ACC112 (cell line): ENCODE measurements around the gene SLC39A1.
"Not testable (repeated sequence)": the region's sequence is repeated elsewhere in the genome, so short reads cannot be mapped to it uniquely, and the experiment has no call there.

Experiments
- H2AFZ ChIP-seq: fragments of 200-600 bp; sonication (generic); one replicate; pipeline ENCODE4 v1.6.0; 2017; ENCODE audit warnings: antibody characterized with exemption, low read length; ENCODE audit not compliant: unreplicated experiment
- H3K27ac ChIP-seq: fragments of 200-600 bp; sonication (generic); 2 replicates; pipeline ENCODE4 v1.5.1; 2014; ENCODE audit warnings: low read depth, mild to moderate bottlenecking, antibody characterized with exemption, low read length, moderate library complexity
- H3K27me3 ChIP-seq: fragments of 200-600 bp; sonication (generic); 2 replicates; pipeline ENCODE4 v1.6.1; 2014; ENCODE audit warnings: mild to moderate bottlenecking, antibody characterized with exemption, low read length, moderate library complexity, mixed read lengths; ENCODE audit not compliant: insufficient read depth
- H3K36me3 ChIP-seq: fragments of 200-600 bp; sonication (generic); 2 replicates; pipeline ENCODE4 v1.6.1; 2016; ENCODE audit warnings: mild to moderate bottlenecking, antibody characterized with exemption, low read length, moderate library complexity, mixed read lengths; ENCODE audit not compliant: insufficient read depth
- H3K4me1 ChIP-seq: fragments of 200-600 bp; sonication (generic); one replicate; pipeline ENCODE4 v1.6.1; 2016; ENCODE audit warnings: low read length, mixed read lengths; ENCODE audit not compliant: insufficient read depth, unreplicated experiment, control insufficient read depth
- H3K4me3 ChIP-seq: fragments of 200-600 bp; sonication (generic); 2 replicates; pipeline ENCODE4 v1.5.1; 2014; ENCODE audit warnings: mild to moderate bottlenecking, low read depth, low read length
- H3K79me2 ChIP-seq: fragments of 200-600 bp; sonication (generic); one replicate; pipeline ENCODE4 v1.6.0; 2016; ENCODE audit warnings: low read length; ENCODE audit not compliant: control insufficient read depth, unreplicated experiment, insufficient read depth

Gene SLC39A1

DNA sequence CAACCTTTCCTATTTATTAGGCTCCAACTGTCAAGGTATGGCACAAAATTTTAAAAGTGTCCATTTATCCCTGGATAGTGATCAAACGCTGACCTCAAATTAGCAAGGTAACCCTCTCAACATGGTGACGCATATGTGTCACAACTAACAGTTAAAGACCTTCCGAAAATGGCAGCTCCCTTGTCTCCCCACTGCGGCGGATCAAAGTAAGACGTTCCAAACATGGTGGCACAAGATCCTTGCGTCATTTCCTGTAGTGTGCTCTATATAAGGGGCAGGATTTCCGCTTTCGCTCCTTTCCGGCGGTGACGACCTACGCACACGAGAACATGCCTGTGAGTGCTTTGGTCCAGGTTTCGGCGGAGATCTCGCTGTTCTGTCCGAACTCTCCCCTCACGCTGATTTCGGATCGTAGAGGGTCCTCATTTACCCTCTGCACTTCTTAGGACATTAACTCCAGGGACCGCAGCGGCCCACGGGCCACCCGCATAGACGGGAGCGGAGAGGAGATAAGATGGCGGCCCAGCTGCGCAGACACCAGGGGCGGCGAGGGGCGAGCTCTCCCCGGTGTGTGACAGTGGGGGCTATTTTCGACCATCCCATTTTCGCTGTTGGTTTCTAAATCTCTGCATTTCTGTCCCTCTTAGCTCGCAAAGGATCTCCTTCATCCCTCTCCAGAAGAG lies 27.3 kb upstream of the SLC39A1 start, which contains the start of gene RPS27:
RPS27 (plus strand) TSS at position 295 of the 683 bp plus-strand sequence; CDS start at position 330, 35 bp downstream.
- Histone ChIP-seq H3K27ac (peak within 1 kb of the TSS; percentile 79), H3K4me1 (peaks cover 20% of the 10 kb centered on the region), H2AFZ (peak within 1 kb of the TSS; percentile 58), H3K36me3 (peaks cover 27% of the 10 kb centered on the region), H3K79me2 (peaks cover 26% of the 10 kb centered on the region), H3K4me3 (peak within 1 kb of the TSS; percentile 98), H3K27me3 (no peaks in the 10 kb centered on the region)

DNA sequence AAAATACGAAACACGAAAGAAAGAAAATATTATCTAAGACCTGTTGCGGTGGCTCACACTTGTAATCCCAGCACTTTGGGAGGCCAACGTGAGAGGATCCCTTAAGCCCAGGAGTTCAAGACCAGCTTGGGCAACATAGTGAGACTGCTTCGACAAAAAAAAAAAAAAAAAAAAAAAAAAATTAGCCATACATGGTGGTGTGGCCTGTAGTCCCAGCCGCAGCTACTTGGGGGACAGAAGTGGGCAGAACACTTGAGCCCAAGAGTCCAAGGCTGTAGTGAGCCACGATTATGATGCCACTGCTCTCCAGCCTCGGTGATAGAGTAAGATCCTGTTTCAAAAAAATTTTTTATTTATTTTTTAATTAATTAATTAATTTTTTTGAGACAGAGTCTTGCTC lies 24.3 kb upstream of the SLC39A1 start:
- H2AFZ ChIP-seq, result no peak overlapping the region
- peaks cover 51% of the 10 kb centered on the region for H3K79me2 ChIP-seq
- peaks cover 21% of the 10 kb centered on the region for H3K4me1 ChIP-seq
- no peaks in the 10 kb centered on the region for H3K27me3 ChIP-seq
- no peak overlapping the region for H3K4me3 ChIP-seq
- peak overlapping the region; percentile 85; the same call in 1 of the 2 replicates for H3K27ac ChIP-seq
- peaks cover 25% of the 10 kb centered on the region for H3K36me3 ChIP-seq

DNA sequence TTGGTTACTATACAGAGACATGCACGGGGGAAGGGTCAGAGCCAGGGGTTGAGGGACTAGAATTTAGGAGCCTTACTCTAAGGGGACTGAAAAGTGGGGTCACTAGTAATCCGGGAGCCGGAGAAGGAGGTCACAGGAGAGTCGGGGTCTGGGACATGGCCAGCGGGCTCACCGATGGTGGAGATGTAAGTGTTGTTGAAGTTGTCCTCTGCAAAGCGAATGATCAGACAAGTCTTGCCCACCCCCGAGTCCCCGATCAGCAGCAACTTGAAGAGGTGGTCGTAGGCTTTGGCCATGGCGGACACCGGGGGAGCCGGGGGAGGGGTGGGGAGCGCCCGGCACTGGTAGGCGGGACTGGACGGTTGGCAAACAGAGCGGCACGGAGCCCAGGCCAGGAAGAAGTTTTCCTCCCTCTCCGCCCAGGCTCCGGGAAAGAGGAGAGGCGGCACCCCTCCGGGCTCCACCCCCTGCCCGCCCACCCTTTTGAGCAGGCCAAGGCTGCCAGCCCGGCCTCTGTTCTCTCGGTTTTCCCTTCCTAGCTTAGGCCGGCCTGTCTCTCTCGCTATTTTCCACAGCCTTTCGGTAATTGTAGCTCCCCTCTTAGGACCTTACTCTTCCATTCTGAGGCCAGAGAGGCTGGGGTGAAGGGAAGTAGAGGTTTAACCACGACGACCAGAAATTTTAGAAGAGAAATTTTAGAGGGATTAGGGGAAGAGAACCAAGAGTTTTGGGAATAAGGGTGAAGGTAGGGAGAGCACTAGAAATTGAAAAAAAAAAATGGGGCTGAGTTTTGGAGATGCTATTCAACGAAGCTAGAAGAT lies 22.8 kb upstream of the SLC39A1 start, which contains the start of gene RAB13:
RAB13 (minus strand) TSS at position 399 of the 821 bp plus-strand sequence; CDS start at position 296, 103 bp downstream.
- peak within 1 kb of the TSS; percentile 99 for H2AFZ ChIP-seq
- peaks cover 12% of the 10 kb centered on the region for H3K4me1 ChIP-seq

DNA sequence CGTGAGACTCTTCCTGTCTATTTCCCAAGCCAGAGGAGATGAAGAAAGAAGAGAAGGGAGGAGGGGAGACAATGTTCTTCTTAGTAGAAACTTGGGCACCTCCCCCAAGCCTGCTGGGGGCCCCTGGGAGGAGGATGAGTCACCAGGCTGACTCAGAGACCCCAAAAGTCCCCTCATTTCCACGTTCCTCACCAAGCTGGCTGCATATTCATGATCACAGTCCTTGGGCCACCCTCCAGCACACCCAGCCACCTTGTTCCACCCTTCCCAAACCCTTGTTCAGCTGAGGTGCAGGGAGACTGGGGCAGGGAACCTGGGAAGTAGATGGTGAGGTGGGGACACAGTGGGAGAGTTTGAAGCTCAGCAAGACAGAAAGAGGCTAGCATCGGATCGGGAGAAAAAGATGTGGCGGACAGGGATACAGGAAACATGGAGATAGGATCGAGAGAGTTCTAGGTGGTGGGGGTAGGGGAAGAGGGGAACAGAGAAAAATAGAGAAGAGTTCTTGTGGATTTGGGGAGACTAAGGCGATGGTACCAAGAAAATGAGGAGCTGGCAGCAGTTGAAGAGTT lies 22.1 kb upstream of the SLC39A1 start:
- no peaks in the 10 kb centered on the region for H3K27me3 ChIP-seq
- H3K36me3 ChIP-seq, result peaks cover 14% of the 10 kb centered on the region
- H3K4me3 ChIP-seq, result peak overlapping the region; percentile 85
- H3K79me2 ChIP-seq, result peaks cover 33% of the 10 kb centered on the region
- H3K27ac ChIP-seq, result peak overlapping the region; percentile 83
- peaks cover 12% of the 10 kb centered on the region for H3K4me1 ChIP-seq
- peak overlapping the region; percentile 70 for H2AFZ ChIP-seq

More for the DNA sequence above, 22.8 kb upstream of the SLC39A1 start, which contains the start of gene RAB13:
- H3K36me3 ChIP-seq, result peaks cover 14% of the 10 kb centered on the region
- no peaks in the 10 kb centered on the region for H3K27me3 ChIP-seq
- H3K27ac ChIP-seq, result peak within 1 kb of the TSS; percentile 85
- peaks cover 38% of the 10 kb centered on the region for H3K79me2 ChIP-seq
- H3K4me3 ChIP-seq, result peak within 1 kb of the TSS; percentile 85

DNA sequence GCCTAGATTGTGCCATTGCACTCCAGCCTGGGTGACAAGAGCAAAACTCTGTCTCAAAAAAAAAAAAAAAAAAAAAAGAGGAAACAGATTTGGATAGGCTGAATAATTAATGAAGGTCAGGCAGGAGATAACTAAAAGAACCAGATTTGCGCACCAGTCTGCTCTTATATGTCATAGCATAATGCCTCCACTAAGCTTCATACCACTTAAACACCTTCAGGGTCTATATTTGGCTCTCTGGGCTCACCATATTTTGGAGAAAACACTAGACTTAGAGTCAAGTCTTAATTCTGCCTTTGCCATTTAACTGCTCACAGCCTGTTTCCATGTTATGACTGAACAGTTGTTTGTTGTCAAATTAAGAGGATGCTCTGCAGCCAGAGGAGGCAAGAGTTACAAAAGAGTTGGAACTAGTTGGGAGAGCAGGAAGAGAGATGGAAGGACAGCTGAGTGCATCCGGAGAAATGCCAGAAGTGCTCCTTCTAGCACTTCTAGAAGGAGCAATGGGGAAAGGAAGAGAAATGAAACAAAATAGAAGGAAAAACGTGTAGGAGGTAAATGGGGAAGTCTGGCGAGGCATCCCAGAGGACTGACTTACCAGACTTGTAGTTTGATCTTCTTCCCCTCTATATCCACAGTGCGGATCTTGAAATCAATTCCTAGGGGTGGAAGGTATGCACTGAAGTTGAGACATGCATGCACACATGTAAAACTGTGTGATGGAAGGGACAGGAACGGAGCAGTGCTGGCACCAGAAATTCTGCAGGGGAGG lies 21.0 kb upstream of the SLC39A1 start:
- peak overlapping the region; percentile 83; the same call in 1 of the 2 replicates for H3K27ac ChIP-seq
- peaks cover 7% of the 10 kb centered on the region for H3K4me1 ChIP-seq
- peaks cover 14% of the 10 kb centered on the region for H3K36me3 ChIP-seq
- H2AFZ ChIP-seq, result no peak overlapping the region
- H3K4me3 ChIP-seq, result peak overlapping the region; percentile 85
- H3K79me2 ChIP-seq, result peaks cover 33% of the 10 kb centered on the region
- H3K27me3 ChIP-seq, result no peaks in the 10 kb centered on the region

DNA sequence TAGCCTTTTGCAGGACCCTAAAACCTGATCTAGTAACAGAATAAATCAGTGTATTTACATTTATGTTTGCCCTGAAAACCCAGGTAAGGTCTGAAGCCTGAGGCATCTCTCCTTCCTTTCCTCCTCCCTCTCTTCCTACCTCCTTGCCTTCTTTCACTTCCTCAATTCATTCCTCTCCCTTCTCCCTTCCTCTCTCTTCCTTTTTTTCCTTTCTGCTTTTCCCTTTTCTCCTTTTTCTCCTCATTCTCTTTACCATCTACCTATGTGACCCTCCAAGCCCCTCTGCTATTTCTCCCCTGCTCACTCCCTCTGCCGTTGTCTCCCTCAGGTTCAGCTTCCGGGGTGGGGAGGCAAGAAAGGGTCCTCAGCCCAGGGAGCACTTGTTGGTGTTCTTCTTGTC lies 18.4 kb upstream of the SLC39A1 start:
- H3K4me3 ChIP-seq, H3K27ac ChIP-seq, H3K27me3 ChIP-seq, H2AFZ ChIP-seq: not testable (repeated sequence)
- H3K79me2 ChIP-seq, result peaks cover 39% of the 10 kb centered on the region
- peaks cover 14% of the 10 kb centered on the region for H3K36me3 ChIP-seq
- peaks cover 12% of the 10 kb centered on the region for H3K4me1 ChIP-seq

DNA sequence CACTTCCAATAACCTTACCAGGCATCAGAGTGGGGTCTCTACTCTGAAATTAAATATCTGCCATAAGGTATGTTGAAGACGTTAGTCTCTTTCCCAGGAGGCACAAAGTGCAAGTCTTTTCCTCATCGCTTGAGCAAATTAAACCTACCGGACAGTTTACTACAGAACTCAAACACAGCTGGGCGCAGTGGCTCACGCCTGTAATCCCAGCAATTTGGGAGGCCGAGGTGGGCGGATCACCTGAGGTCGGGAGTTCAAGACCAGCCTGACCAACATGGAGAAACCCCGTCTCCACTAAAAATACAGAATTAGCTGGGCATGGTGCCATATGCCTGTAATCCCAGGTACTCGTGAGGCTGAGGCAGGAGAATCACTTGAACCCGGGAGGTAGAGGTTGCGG lies 15.8 kb upstream of the SLC39A1 start:
- not testable (repeated sequence) for H3K4me3 ChIP-seq, H3K27ac ChIP-seq, H2AFZ ChIP-seq, H3K27me3 ChIP-seq
- H3K79me2 ChIP-seq, result peaks cover 32% of the 10 kb centered on the region
- peaks cover 15% of the 10 kb centered on the region for H3K4me1 ChIP-seq
- peaks cover 19% of the 10 kb centered on the region for H3K36me3 ChIP-seq

DNA sequence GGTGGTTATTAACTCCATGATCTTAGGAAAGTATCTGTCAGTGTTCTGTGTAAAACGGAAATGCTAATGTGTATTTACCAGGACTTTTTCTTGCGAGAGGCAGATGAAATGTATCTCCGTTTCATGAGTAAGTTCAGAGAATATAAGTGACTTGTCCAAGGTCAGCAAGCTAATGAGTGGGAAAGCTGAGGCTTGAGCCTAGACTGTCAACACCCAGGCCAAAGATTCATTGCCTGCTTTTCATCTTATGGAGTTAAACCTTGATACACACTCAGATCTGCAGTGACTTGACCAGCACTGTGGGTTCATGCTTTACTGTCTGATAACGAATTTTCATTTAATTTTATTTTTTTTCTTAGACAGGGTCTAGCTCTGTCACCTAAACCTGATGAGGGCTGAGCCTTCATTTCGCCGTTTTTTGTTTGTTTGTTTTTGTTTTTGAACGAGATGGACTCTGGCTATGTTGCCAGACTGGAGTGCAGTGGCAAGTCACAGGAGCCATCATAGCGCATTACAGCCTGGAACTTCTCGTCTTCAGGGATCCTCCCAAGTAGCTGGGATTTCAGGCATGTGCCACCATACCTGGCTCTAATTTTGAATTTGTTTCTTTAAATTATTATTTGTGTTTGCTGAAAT lies 15.1 kb upstream of the SLC39A1 start:
- Histone ChIP-seq H3K27me3 (no peaks in the 10 kb centered on the region), H2AFZ (peak overlapping the region; percentile 83), H3K79me2 (peaks cover 25% of the 10 kb centered on the region), H3K36me3 (peaks cover 18% of the 10 kb centered on the region), H3K4me3 (peak overlapping the region; percentile 89), H3K27ac (peak overlapping the region; percentile 15), H3K4me1 (peaks cover 14% of the 10 kb centered on the region)

DNA sequence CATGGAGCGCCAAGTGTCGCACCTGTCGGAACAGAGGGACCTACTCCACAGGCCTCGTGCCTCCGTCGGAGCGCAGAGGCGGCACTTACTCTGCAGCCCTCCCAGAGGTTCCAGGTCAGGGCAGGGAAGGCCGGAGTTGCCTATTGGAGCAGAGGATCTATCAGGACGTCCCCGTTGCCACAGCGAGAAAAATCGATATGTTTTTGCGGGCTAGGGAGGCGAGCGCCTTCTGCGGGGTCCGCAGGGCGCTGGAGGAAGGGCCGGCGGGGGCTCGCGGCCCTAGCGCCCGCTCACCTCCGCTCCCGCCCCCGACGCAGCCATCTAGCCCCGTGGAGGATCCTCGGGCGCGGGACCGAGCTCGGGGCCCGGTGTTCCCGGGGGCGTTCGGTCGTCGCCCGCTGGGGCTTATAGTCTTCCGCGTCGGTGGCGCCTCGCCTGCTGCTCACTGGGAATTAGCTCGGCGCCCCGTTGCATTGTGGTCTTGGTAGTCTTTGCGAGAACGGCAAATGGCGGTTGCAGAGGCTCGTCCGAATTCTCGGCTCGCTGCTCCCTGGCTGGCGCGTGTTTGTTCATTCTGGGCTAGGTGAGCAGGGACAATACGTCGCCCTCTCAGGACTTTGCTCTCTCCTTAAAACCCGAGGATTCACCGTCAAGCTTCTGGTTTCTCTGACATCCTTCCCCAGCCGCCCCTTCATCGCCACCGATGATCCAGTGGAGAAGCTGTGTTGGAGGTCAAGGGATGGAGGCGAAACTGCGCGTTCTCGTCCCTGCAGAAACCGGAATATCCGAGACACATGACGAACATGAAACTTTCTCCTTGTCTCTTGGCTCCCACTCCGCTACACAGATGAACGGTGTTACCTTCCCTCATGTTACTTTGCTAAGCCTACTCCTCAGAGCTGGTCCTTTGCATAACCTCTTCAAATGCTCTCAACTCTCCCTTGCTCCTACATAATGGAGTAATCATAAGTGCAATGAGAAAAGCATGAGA lies 14.2 kb upstream of the SLC39A1 start, which contains the start of gene JTB:
JTB (minus strand) TSS at position 425 of the 991 bp plus-strand sequence; CDS start at position 3, 422 bp downstream.
- Histone ChIP-seq H3K4me1 (peaks cover 14% of the 10 kb centered on the region), H3K4me3 (peak within 1 kb of the TSS; percentile 89), H3K36me3 (peaks cover 15% of the 10 kb centered on the region), H3K79me2 (peaks cover 19% of the 10 kb centered on the region), H3K27me3 (no peaks in the 10 kb centered on the region), H3K27ac (peak within 1 kb of the TSS; percentile 36), H2AFZ (peak within 1 kb of the TSS; percentile 83)
